Measurements from ENCODE around the gene MIA3.
"Not testable (repeated sequence)": the region's sequence is repeated elsewhere in the genome, so short reads cannot be mapped to it uniquely, and the experiment has no call there.

The MIA3 gene, protein sequence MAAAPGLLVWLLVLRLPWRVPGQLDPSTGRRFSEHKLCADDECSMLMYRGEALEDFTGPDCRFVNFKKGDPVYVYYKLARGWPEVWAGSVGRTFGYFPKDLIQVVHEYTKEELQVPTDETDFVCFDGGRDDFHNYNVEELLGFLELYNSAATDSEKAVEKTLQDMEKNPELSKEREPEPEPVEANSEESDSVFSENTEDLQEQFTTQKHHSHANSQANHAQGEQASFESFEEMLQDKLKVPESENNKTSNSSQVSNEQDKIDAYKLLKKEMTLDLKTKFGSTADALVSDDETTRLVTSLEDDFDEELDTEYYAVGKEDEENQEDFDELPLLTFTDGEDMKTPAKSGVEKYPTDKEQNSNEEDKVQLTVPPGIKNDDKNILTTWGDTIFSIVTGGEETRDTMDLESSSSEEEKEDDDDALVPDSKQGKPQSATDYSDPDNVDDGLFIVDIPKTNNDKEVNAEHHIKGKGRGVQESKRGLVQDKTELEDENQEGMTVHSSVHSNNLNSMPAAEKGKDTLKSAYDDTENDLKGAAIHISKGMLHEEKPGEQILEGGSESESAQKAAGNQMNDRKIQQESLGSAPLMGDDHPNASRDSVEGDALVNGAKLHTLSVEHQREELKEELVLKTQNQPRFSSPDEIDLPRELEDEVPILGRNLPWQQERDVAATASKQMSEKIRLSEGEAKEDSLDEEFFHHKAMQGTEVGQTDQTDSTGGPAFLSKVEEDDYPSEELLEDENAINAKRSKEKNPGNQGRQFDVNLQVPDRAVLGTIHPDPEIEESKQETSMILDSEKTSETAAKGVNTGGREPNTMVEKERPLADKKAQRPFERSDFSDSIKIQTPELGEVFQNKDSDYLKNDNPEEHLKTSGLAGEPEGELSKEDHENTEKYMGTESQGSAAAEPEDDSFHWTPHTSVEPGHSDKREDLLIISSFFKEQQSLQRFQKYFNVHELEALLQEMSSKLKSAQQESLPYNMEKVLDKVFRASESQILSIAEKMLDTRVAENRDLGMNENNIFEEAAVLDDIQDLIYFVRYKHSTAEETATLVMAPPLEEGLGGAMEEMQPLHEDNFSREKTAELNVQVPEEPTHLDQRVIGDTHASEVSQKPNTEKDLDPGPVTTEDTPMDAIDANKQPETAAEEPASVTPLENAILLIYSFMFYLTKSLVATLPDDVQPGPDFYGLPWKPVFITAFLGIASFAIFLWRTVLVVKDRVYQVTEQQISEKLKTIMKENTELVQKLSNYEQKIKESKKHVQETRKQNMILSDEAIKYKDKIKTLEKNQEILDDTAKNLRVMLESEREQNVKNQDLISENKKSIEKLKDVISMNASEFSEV (N-terminal part only)

DNA sequence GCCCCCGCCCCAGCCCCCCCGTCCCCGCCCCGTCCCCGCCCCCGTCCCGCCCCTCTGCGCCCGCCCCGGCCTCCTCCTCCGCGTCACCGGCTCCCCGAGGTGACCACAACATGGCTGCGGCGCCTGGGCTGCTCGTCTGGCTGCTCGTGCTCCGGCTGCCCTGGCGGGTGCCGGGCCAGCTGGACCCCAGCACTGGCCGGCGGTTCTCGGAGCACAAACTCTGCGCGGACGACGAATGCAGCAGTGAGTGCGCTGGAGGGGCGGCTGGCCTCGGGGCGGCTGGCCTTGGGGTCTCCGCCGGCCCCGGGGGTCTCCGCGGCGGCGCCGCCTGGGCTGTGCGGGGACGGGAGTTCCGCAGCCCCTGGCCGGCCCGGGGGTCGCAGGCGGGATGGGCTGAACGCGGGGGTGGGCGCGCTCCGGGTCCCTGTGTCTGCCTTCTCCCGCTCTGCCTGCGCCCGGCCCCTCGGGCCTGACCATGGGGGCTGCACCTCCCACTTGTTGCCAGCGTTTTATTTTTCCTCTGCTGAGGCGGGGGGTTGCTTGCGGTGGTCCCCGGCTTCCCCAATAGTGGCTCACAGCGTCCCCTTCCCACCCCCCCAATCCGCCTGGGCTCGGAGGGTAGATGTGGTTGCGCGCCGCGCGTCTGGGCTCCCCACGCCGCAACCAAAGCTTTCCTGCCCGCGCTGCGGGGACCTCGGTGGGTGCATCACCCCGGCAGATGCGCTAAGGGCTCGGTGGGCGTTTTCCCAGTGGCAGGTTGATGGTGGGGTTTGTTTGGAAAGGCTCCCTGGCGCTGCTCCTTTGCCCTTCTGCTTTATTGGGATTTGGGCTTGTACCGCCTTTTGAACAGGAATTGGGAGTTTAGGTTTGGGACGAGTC, at the start of gene MIA3:
Gene MIA3 (plus strand): TSS at position 97 of the 879 bp plus-strand sequence. CDS start 14 bp downstream, at position 111.
- peak; percentile 72 to 88 for DNase-seq

GRCh38 chr1:222570837-222571236, 47.1 kb upstream of the MIA3 start:
- DNase-seq = no peak

GRCh38 chr1:222579316-222579715, 38.6 kb upstream of the MIA3 start:
- DNase-seq = no peak

- no peak for DNase-seq
Observed at GRCh38 chr1:222582099-222582774, 35.7 kb upstream of the MIA3 start.

DNA sequence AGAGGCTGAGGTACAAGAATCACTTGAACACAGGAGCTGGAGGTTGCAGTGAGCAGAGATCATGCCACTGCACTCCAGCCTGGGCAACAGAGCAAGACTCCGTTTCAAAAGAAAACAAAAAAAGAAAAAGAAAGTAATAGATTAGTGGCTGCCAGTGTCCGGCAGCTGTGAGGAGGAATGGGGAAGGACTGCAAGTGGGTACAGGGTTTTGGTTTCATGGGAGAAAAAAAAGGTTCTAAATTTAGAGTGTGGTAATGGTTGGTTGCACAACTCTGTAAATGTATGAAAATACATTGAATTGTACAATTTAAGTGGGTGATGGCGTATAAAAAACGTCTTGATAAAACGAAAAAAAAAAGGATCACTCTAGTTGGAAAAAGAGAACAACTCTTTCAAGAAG, 34.8 kb upstream of the MIA3 start:
- no peak for DNase-seq

GRCh38 chr1:222586842-222587241, 31.1 kb upstream of the MIA3 start:
- no peak for DNase-seq

- no peak for DNase-seq
Observed at GRCh38 chr1:222588135-222588534, 29.8 kb upstream of the MIA3 start.

DNA sequence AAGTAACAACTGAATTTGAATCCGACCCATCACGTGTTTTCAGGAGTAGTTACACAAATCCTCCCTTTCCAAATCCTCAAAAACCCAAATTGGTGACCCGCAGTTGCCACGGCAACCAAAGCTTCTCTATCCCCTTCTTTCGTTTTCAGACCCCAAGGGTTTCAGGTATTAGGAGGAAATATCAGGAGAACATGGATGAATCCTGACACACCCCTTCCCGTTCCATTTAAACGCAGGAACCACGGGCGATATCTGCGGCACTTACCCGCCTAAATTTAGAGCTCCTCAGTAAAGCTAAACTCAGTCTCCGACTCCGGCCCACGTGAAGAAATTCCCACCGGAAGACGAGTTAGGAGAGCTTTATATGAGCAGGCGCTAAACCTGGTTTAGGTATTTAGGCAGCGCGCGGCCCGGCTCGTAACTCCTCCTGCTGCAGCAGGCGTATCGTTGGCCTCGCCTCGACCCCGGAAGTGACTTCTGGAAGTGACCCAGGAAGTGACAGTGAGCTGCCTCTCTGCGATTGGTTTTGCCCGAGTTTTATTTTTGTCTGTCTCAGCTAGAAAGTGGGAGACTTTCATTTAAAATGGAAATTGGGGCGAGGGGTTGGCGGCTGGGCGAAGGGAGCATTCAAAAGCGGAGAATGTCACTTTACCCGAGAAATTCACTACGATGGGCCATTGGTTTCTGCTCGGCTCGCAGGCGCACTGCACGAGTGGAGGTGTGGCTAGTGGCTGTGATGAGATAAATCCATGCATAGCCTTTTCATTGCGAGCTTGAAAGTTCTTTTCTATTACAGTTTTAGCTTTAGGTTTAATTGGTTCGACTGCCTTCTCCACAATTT, 28.2 kb upstream of the MIA3 start, which contains the start of gene TAF1A:
Gene TAF1A (minus strand): TSS at position 472 of the 841 bp plus-strand sequence.
- DNase-seq = peak; percentile 78 to 90

- DNase-seq = no peak
Observed at GRCh38 chr1:222592171-222592570, 25.7 kb upstream of the MIA3 start.

DNA sequence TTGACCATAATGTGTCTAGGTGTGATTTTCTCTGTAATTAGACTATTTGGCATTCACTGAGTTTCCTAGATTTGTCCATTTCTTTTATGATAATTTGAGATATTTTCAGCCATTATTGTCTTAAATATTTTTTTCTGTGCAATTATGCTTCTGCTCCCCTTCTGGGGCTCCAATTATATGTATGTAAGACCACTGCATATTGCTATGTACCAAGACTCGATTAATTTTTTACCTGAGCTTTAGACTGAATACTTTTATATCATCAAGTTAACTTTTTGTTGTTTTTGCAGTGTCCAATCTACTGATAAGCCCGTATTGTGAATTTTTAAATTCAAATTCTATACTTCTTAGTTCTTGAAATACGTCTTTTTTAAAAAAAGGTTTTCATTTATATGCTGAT, 23.1 kb upstream of the MIA3 start:
- no peak for DNase-seq

- no peak for DNase-seq
Observed at GRCh38 chr1:222596696-222597095, 21.2 kb upstream of the MIA3 start.

- DNase-seq = no peak
Observed at GRCh38 chr1:222600281-222600680, 17.6 kb upstream of the MIA3 start.

- DNase-seq = no peak
Observed at GRCh38 chr1:222601257-222601656, 16.6 kb upstream of the MIA3 start.

GRCh38 chr1:222606757-222607156, 11.1 kb upstream of the MIA3 start:
- DNase-seq = no peak

GRCh38 chr1:222609111-222609510, 8.8 kb upstream of the MIA3 start:
- DNase-seq = not testable (repeated sequence)

GRCh38 chr1:222610728-222611127, 7.2 kb upstream of the MIA3 start:
- DNase-seq = no peak

DNA sequence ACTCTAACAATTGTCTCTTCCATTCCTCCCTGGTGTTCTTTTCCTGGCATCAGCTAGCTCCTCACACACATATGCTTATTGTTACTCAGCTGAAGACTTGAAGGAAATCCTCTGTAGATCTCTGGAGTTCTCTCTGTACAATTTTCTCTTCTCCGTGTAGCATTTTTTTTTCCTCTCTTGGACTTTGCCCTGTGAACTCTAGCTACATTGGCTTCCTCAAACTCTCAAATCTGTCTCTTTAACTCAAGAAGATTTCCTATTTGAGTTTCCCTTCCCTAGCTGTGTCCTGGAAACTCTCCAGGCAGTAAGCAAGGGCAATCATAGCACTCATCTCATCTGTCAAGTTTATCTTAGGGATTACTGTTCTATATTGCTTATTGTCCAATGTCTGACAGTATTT, 4.3 kb upstream of the MIA3 start:
- no peak for DNase-seq

DNA sequence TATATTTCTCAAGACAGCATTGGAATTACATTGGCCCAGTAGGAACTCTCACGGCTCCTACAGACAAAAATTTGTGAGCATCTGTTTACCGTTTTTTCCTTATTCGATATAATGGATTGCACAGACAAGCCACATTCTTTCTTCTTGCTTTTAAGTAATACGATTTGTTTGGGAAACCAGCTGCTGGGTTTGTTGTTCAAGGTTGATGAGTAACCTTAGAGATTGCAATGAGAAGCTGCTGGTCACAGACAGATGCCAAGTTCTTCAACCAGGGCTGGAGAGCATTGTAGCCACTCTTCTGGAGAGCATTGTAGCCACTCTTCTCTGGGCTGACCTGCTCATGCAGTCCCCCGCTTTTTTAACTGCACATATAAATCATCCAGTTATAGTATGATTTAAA, 1.4 kb upstream of the MIA3 start:
- no peak for DNase-seq

DNA sequence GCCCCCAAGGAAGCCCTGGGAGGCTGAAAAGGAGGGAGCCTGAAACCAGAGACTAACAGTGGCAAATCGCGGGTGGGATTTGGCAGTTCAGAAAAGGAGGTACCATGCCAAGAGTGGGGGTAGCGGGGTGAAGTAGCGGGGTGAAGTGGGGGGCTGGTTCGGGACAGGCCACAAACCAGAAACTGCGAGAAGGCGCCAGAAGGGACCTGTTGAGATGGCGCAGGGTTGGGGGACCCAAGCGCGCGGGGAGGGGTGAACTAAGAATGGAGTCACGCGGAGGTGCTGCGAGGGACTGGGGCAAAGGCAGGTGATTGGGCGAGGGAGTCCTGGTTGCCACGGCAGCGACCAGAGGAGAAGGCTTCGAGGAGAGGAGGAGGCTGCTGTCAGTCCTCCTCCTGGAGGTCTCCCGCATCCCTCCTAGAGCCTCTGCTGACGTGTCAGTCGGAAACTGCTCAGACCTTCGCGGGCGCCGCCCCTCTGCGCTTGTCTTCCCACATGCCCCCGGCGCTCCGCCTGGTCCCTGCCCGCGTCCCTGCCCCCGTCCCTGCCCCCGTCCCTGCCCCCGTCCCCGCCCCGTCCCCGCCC, 438 bp upstream of the MIA3 start:
- peak; percentile 87 to 88 for DNase-seq

Measured in hippocampal formation (tissue), 2 donors.